Activated CD4-positive, CD25-positive, alpha-beta regulatory T cell (primary cell): ENCODE data around the gene PRDM1.

Experiments
- DNase-seq, 4 experiments: peaks; one replicate each; lab custom pipeline; 2025; lab: John Stamatoyannopoulos, UW

PRDM1 gene

GRCh38 chr6:106085984-106086813 is at the start of gene PRDM1:
Gene PRDM1, plus strand, starts transcription at chr6:106086336. Its CDS starts 218 bp downstream, at chr6:106086554.
- peak; percentile 54 to 71 (median 60) for DNase-seq

- no peak for DNase-seq
These were observed 49.1 kb upstream of the PRDM1 start for GRCh38 chr6:106037060-106037459.

GRCh38 chr6:106039897-106040592 is 46.1 kb upstream of the PRDM1 start:
- DNase-seq: no peak

GRCh38 chr6:106044151-106044550 is 42.0 kb upstream of the PRDM1 start:
- no peak for DNase-seq

- DNase-seq: no peak
These were observed 41.1 kb upstream of the PRDM1 start for GRCh38 chr6:106045077-106045476.

- no peak for DNase-seq
These were observed 39.9 kb upstream of the PRDM1 start for GRCh38 chr6:106046116-106046853.

- no peak for DNase-seq
These were observed 39.3 kb upstream of the PRDM1 start for GRCh38 chr6:106046854-106047200.

- no peak for DNase-seq
These were observed 37.8 kb upstream of the PRDM1 start for GRCh38 chr6:106048336-106048735.

GRCh38 chr6:106050538-106050937 is 35.6 kb upstream of the PRDM1 start:
- no peak for DNase-seq

GRCh38 chr6:106051226-106051625 is 34.9 kb upstream of the PRDM1 start:
- no peak for DNase-seq

GRCh38 chr6:106053484-106054205 is 32.5 kb upstream of the PRDM1 start:
- no peak for DNase-seq

- DNase-seq: no peak
These were observed 30.6 kb upstream of the PRDM1 start for GRCh38 chr6:106055489-106055888.

GRCh38 chr6:106056060-106056745 is 29.9 kb upstream of the PRDM1 start:
- no peak for DNase-seq

GRCh38 chr6:106056746-106057390 is 29.3 kb upstream of the PRDM1 start:
- no peak for DNase-seq

- DNase-seq: no peak
These were observed 26.8 kb upstream of the PRDM1 start for GRCh38 chr6:106059331-106059730.

GRCh38 chr6:106060167-106060566 is 26.0 kb upstream of the PRDM1 start:
- no peak for DNase-seq

- no peak for DNase-seq
These were observed 22.7 kb upstream of the PRDM1 start for GRCh38 chr6:106063448-106063850.

GRCh38 chr6:106064142-106064541 is 22.0 kb upstream of the PRDM1 start:
- DNase-seq: no peak

GRCh38 chr6:106064756-106065155 is 21.4 kb upstream of the PRDM1 start:
- no peak for DNase-seq

- DNase-seq: no peak
These were observed 19.1 kb upstream of the PRDM1 start for GRCh38 chr6:106066989-106067388.

GRCh38 chr6:106069478-106069877 is 16.7 kb upstream of the PRDM1 start:
- DNase-seq: no peak
